Stimulated activated naive CD4-positive, alpha-beta T cell (primary cell): ENCODE data around the gene KRTAP5-9.
"Not testable (repeated sequence)": the region's sequence is repeated elsewhere in the genome, so short reads cannot be mapped to it uniquely, and the experiment has no call there.

Experiments
- DNase-seq, 6 experiments: peaks; one replicate each; lab custom pipeline; 2025; lab: John Stamatoyannopoulos, UW

KRTAP5-9 gene

DNA sequence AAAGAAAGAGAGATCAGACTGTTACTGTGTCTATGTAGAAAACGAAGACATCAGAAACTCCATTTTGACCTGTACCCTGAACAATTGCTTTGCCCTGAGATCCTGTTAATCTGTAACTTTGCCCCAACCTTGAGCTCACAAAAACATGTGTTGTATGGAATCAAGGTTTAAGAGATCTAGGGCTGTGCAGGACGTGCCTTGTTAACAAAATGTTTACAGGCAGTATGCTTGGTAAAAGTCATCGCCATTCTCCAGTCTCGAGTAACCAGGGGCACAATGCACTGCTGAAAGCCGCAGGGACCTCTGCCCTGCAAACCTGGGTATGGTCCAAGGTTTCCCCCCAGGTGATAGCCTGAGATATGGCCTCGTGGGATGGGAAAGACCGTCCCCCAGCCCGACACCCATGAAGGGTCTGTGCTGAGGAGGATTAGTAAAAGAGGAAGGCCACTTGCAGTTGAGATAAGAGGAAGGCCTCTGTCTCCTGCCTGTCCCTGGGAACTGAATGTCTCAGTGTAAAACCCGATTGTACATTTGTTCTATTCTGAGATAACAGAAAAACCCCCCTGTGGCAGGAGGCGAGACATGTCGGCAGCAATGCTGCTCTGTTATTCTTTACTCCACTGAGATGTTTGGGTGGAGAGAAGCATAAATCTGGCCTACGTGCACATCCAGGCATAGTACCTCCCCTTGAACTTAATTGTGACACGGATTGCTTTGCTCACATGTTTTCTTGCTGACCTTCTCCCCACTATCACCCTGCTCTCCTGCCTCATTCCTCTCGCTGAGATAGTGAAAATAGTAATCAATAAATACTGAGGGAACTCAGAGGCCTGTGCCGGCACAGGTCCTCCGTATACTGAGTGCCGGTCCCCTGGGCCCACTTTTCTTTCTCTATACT, 13.3 kb upstream of the KRTAP5-9 start:
- DNase-seq: not testable (repeated sequence)

DNA sequence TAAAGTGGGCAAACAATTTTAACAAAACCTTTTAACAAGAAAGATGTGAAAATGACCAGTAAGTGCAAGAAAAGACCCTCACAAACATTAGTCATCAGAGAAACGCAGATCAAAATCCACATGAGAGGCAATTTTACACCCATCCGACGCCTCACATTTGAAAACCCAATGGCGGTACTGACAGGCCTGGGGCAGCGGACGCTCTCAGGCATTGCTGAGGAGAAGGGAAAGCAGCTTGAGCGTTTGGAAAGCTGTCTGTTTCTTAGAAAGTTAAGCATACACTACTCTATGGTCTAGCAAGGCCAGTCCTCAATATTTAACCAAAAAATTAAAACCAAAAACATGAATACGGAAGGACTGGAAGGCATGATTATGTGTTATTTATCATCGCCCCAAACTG, 12.4 kb upstream of the KRTAP5-9 start:
- no peak for DNase-seq

DNA sequence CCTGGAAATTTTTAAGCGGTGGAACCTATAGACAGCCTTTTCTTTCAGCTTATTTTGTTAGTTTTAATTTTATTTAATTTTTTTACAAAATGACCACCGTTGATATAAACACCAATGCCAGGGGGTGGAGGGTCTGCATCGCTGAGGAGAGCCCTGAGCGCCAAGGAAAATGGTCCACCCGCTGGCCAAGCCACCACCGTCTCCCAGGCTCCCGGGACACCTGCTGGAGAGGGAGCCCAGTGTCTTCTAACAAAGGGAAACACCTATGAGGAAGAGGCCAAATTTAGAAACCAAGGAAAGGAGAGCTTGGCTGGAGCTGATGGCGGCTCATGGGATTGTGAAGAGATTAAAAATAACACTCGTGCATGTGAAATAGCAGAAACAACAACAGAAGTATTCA, 10.7 kb upstream of the KRTAP5-9 start:
- DNase-seq: no peak

DNA sequence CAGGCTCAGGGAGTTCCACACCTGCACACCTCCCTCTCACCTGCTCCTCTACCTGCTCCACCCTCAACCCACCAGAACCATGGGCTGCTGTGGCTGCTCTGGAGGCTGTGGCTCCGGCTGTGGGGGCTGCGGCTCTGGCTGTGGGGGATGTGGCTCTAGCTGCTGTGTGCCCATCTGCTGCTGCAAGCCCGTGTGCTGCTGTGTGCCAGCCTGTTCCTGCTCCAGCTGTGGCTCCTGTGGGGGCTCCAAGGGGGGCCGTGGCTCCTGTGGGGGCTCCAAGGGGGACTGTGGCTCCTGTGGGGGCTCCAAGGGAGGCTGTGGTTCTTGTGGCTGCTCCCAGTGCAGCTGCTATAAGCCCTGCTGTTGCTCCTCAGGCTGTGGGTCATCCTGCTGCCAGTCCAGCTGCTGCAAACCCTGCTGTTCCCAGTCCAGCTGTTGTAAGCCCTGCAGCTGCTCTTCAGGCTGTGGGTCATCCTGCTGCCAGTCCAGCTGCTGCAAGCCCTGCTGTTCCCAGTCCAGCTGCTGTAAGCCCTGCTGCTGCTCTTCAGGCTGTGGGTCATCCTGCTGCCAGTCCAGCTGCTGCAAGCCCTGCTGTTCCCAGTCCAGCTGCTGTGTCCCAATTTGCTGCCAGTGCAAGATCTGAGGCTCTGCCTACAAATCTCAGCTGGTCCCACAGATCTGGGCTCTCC, 10.1 kb upstream of the KRTAP5-9 start, which contains the start of gene KRTAP5-8:
Gene KRTAP5-8 (plus strand): TSS at position 49 of the 689 bp plus-strand sequence. CDS start 31 bp downstream, at position 80.
- DNase-seq: not testable (repeated sequence)

DNA sequence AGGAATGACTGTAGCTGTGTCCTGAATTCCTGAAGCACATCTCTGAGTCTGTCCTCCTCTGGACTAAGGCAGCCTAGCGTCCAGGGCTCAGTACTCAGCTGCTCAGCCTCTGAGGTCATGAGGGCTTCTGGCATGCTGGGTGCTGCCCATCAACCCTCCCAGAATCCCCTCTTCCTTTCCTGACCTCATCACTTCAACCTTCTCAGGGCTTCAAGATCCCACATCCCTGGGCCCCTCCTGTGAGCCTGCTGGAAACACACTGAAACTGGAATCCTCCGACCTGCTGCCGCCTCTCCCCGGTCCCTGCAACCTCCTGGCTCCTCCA, 9.6 kb upstream of the KRTAP5-9 start:
- DNase-seq: no peak

DNA sequence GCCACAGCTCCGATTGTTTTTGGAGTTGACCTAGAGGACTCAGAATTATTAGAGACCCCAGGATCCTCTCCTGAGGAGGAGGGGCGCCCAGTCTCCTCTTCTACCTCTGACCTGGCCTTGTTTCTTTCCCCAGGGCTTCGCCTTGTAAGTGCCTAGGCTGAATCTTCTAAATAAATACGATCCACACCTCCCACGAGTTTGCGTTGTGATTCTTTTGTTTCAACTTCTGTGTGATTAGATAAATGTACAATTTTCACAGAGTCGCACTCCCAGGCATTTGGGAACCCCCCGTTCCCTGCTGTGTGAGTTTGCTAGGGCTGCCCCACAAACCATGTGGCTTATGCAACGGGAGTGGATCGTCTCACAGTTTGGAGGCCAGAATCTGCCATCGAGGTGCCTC, 9.2 kb upstream of the KRTAP5-9 start:
- no peak for DNase-seq

DNA sequence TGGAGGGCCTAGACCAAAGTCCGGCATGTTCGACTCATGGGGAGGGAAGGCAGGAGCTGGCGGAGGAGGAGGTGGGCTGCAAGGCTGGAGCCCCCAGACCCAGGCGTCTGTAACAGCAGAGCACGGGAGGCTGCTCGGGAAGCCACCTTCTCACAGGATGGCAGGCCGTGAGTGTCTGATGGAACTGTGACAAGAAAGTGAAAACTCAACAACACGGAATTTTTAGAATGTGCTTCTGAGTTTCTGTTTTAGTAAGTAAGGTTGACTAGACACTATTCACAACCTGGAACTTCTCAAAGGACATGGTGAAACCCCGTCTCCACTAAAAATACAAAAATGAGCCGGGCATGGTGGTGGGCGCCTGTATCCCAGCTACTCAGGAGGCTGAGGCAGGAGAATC, 8.2 kb upstream of the KRTAP5-9 start:
- DNase-seq: not testable (repeated sequence)

DNA sequence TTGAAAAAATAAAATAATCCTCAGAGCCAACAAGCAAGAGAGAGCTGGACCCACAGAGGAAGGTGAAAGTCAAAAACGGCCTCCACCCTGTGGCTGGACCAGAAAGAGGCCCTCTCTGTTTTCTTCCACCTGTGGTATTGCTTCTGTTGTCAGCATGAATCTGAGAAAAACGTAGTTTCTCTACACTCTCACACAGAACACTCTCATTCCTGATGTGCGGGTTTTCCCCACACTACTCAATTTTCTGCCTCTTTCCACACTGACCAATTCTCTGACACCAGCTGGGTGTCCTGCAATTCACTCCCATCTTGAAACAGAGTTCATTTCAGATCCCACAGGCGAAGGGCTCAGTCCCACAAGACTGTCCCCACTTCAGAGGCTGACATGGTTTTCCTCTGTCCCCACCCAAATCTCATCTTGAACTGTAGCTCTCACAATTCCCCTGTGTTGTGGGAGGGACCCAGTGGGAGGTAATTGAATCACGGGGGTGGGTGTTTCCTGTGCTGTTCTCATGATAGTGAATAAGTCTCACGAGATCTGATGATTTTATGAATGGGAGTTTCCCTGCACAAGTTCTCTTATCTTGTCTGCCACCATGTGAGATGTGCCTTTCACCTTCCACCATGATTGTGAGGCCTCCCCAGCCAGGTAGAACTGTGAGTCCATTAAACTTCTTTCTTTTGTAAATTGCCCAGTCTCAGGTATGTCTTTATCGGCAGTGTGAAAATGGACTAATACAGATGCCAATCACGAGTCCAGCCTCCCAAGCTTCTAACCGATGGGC, 7.5 kb upstream of the KRTAP5-9 start:
- DNase-seq: not testable (repeated sequence)

DNA sequence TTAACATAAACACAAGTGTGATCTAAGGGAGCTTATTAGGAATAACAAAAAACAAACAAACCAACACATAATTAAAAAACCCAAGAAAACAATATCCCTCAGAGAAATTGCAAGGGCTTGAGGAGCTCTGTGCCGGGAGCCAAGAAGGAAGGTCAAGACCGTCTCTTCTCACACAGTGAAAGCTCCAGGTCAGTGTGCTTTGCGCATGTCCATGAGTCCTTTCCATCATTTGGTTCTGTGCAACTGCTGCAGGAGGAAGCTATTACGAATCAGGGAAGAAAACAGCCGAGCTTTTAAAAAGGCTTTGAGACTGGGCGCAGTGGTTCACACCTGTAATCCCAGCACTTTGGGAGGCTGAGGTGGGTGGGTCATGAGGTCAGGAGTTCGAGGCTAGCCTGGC, 5.8 kb upstream of the KRTAP5-9 start:
- DNase-seq: no peak

DNA sequence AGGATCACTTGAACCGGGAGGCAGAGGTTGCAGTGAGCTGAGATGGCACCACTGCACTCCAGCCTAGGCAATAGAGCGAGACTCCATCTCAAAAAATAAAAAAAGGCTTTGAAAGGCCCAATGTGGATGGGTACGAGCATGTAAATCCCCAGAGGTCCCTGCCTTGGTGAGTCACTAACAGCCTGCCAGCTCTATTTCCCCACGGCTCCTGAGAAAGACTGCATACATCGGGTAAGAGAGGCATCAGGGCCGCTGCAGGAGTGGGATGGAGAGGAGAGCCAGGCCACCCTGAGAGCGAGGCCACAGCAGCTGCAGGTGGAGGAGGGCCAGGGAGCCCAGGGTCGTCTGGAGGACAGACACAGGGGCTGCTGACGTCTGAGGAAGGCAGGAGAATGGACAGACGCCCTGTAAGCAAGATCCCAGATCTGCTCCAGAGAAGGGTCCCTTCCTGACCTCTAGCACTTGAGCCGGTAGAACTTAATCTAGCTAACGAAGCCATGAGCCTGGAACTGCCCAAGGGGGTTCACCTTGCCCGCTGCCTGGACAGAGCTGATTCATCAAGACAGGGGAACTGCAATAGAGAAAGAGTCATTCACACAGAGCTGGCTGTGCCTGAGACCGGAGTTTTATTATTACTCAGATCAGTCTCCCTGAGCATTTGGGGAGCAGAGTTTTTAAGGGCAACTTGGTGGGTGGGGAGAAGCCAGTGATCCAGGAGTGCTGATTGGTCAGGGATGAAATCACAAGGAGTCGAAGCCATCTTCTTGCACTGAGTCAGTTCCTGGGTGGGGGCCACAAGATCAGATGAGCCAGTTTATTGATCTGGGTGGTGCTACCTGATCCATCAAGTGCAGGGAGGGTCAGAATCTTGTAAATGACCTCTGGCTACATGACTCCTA, 5.1 kb upstream of the KRTAP5-9 start:
- DNase-seq: no peak

DNA sequence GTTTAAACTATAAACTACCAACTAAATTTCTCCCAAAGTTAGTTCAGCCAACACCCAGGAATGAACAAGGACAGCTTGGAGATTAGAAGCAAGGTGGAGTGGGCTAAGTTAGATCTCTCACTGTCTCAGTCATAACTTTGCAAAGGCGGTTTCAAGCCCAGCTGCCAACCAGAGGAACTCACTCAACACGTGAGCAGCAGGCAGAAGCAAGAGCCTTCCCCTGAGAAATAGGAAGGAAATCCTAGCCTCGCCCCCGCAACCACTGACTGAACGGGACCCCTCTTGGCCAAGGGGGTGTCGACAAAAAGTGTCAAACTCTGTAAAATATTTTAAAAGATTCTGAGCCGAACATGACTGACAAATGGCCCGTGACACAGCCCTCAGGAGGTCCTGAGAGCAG, 4.4 kb upstream of the KRTAP5-9 start:
- no peak for DNase-seq

DNA sequence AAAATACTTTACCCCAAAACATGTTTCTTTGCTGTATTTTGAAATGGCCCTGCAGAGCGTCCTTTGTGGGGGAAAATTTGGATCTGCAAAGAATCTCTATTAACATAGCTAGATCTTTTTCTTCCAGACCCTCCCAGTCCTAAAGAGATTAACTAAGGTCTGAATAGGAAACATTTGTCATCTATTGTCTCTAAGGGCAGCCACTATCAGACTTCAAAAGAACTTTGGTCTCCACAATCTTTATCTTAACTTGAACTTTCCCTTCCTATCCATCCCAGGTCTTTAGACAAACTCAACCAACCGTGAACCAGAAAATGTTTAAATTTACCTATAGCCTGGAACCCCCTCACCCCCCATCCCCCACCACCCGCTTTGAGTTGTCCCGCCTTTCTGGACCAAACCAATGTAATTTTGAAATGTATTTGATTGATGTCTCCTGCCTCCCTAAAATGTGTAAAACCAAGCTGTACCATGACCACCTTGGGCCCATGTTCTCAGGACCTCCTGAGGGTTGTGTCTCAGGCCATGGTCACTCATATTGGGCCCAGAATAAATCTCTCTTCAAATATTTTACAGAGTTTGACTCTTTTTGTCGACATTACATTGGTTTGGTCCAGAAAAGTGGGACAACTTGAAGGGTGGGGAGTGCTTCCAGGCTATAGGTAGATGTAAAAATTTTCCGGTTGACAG, 3.5 kb upstream of the KRTAP5-9 start:
- no peak for DNase-seq

DNA sequence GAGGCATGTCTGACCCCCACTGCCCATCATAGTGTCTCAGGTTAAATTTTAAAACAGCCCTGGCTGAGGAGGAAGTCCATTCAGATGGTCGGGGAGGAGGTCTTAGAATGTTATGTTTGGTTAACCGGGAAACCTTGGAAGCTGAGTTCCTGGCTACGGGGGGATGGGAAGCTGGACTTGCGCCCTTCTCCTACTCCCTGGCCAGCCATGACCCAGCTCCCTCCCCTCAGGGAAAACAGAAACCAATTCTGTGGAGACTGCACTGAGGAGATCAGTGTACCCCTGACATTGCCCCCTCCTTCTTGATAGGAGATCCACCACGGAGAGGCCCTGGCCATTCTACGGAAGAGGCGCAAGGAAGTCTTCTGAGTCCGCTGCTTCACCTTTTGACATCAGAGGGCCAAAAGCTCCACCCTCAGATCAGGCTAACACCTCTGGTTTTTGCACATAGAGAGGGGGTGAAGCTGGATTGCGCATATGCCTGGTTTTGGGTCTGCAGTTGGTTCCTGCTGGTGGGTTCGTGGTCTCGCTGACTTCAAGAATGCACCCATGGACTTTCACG, 2.7 kb upstream of the KRTAP5-9 start:
- DNase-seq: no peak

DNA sequence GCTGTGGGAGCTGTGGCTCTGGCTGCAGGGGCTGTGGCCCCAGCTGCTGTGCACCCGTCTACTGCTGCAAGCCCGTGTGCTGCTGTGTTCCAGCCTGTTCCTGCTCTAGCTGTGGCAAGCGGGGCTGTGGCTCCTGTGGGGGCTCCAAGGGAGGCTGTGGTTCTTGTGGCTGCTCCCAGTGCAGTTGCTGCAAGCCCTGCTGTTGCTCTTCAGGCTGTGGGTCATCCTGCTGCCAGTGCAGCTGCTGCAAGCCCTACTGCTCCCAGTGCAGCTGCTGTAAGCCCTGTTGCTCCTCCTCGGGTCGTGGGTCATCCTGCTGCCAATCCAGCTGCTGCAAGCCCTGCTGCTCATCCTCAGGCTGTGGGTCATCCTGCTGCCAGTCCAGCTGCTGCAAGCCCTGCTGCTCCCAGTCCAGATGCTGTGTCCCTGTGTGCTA, 514 bp downstream of the KRTAP5-9 start:
- DNase-seq: no peak

DNA sequence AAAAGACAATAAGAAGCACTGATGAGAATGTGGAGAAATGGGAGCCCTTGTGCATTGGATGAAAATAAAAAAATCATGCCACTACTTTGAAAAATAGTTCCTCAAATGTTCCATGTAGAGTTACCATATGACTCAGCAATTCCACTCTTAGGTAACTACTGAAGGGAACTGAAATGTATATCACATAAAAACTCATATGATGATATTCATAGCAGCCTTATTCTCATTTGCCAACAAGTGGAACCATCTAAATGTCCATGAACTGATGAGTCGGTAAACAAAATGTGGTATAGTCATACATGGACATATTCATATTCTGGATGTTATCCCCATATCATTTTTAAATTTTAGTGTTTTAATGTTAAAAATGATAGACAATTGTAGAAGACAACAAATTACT, 3.5 kb downstream of the KRTAP5-9 start:
- DNase-seq: no peak

DNA sequence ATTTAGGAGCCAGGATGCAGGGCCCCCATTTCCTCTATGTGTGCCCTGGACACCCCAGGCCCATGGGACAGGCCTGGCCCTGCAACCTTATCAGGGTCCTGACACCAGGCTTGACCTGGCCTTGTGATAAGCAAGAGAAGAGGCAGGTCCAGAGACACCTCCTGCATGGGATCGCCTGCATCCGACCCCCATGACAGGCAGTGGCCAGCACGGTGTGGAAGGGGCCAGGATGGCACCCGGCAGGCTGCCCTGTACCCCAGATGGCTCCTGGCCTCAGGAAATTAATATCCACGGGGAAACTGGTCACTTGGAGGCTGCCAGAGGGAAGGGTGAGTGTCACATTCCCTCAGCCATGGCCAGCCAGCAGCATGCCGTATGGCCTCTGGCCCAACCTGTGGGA, 6.8 kb downstream of the KRTAP5-9 start:
- DNase-seq: no peak

DNA sequence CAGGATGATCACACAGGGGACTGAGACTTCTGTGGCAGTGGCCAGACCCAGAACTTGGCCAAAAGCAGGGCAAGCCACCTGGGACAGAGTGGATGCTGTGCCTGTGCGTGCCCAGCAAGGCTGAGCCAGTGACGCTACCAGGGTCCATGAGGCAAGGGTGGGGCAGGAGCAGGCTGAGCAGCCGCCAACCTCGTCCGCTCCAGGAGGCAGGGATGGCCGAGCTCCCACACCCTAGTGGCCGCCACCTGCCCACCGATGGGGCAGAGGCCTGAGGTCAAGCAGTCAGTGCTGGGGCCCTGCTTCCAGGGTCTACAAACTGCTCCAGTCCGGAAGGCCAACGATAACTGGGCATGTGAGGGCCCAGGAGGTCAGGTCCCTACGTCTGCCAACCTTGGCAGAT, 7.3 kb downstream of the KRTAP5-9 start:
- no peak for DNase-seq

DNA sequence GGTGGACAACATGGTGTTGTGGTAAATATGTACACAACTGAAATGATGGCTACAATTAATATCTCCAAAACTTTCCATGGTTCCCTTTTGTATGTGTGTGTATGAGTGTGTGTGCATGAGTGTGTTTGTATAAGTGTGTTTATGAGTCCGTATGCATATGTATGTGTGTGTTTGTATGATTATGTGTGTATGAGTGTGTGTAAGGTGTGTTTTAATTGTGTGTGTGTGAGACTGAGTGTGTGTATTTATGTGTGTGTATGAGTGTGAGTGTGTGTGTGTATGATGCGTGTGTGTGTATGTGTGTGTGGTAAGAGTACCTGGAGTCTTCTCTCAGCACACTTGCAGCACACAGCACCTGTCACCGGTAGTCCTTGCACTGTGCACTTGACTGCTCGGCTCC, 7.8 kb downstream of the KRTAP5-9 start:
- no peak for DNase-seq

DNA sequence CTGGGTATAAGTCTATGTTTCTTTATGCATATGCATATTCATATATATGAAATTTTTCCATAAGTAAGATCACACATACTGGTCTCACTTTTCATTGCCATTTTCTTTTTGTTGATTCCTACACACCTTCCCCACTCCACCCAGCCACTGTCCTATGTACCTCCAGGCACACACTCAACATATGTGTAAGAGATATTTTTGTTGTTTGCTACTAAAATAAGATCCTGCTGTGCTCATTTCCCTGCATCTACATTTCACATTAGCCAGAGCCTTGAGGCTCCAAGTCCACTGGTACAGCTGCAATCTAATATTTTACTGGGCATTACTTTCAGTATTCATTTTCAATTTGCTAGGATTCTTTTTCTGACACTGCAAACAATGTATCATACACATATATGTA, 9.0 kb downstream of the KRTAP5-9 start:
- no peak for DNase-seq

DNA sequence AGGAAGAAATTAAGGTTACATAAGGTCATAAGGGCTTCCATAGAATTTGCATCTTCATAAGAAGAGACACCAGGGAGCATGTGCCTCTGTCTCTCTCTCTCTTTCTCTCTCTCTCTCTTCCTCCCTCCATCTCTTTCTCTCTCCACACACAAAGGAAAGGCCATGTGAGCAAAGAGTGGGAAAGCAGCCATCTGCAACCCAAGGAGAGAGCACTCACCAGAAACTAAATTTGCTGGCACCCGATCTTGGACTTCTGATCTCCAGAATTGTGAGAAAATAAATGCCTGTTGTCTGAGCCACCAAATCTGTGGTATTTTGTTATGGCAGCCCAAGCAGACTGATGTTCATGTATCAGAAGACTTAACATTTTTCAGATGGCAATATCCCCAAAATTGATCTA, 10.8 kb downstream of the KRTAP5-9 start:
- DNase-seq: no peak

DNA sequence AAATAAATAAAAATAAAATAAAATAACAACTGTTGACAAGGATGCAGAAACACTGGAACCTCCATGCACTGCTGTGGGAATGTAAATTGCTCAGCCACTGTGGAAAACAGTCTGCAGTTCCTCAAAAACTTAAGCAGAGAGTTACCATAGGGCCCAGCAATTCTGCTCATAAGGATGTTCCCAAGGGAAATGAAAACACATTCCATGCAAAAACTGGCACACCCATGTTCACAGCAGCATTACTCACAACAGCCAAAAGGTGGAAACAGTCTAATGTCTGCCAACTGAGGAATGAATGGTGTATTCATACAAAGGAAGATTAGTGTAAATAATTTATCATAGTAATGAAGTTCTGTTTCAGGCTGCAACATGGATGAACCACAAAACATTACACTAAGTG, 13.9 kb downstream of the KRTAP5-9 start:
- no peak for DNase-seq
